Hepatic stellate cell (primary cell): ENCODE measurements around the gene ITGB2.

ENCODE experiments used
- DNase-seq: peaks from one replicate; pipeline ENCODE4 v3.0.0; 2011; ENCODE audit warnings: low spot score

The ITGB2 gene

GRCh38 chr21:44897326-44898010, 23.2 kb downstream of the ITGB2 start:
- DNase-seq = no peak

DNA sequence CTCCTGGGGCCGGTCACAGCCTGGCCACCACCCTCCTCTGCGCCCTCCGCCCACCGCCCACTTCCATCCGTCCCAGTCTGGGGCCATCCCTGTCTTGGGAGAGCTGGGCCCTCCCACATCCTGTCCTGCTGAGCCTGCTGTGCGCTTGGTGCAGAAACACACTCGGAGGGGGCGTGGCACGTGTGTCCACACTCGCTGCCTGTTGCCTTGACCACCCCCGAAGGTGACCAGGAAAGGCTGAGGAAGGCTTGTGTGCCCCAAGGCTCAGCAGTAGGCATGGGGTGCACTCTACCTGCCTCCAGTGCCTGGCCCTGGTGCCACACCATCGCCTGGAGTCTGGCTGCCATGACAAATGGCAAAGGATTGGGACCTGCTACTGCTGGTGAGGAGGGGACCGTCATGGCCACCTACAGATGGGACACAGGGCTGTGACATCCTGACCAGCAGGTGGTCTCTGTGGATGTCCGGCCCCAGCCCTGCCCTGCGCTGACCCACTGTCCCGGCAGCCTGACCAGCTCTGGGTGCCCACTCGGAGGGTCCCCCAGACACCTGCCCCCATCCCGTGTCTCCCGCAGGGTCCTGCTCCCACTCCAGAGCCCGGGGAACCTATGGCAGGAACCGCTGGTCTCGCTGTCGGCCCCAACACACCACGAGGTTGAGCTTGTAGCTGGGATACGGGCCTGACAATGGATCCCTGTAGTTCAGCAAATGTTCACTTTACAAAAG, 24.0 kb downstream of the ITGB2 start:
- DNase-seq = no peak

- DNase-seq = no peak
These were observed 24.8 kb downstream of the ITGB2 start for GRCh38 chr21:44895859-44896258.

DNA sequence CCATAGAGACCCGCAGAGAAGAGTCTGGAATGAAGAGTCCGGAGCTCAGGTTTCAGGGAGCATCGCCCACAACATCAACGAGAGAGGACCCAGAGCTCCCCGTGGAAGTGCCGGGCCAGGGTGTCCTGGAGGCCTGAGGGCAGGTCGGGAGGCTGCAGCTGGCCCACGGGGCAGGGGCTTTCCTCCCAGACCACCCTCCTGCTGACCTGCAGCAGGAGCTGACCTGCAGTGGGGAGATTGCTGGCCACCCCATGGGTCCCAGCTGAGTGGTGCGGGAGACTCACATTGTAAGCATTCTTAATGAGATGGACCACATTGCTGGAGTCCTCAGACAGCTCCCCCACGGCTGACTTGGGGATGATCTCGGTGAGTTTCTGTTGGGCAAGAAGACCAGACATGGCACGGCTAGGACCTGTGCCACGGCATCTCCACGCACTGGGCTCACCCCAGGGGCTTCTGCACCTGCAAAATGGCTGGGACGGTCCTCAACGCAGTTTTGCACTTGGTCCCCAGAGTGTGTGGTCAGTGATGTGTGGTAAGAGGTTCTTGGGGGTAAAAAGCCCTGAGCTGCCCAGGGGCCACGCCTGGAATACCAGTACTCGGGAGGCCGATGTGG, 25.9 kb downstream of the ITGB2 start:
- no peak for DNase-seq

- DNase-seq = no peak
These were observed 26.6 kb downstream of the ITGB2 start for GRCh38 chr21:44893948-44894656.

DNA sequence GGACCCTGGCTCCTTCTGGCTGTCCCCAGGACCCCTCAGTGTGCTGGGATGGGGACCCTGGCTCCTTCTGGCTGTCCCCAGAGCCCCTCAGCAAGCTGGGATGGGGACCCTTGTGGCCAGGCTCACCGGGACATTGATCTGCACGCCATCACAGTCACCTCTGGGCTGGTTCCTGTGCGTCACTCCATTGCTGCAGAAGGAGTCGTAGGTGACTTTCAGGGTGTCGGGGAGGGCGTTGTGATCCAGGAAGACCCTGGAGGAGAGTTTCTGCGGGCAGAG, 27.5 kb downstream of the ITGB2 start:
- DNase-seq = no peak

GRCh38 chr21:44892536-44893277, 28.0 kb downstream of the ITGB2 start:
- DNase-seq = peak; percentile 72

GRCh38 chr21:44892095-44892494, 28.6 kb downstream of the ITGB2 start:
- no peak for DNase-seq

- DNase-seq = no peak
These were observed 29.1 kb downstream of the ITGB2 start for GRCh38 chr21:44891631-44892031.

DNA sequence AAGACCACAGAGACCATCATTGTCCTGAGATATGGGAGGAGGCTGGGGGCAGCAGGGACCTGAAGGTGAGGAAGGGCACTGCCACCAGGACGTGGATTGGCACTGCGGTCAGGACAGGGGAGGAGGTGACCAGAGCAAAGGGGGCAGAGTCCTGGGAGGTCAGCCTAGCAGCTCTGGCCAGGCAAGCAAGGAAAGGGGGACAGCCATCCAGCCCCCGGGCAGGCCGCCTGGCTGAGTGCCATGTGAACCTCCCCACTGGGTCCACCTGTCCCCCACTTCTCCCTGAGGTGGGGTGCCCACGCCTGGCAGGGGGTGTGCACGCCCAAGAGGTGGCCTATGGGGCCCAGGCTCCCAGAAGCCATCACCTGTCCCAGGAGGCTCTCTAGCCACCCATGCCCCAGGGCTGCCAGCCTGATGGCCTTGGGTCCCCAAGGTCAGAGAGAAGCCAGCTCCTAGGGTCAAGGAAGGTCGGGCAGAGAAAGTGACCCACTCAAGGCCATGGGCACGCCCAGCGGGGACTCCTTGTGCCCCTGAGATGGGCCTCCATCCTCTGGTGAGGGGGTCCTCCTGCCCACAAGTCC, 29.6 kb downstream of the ITGB2 start:
- no peak for DNase-seq

DNA sequence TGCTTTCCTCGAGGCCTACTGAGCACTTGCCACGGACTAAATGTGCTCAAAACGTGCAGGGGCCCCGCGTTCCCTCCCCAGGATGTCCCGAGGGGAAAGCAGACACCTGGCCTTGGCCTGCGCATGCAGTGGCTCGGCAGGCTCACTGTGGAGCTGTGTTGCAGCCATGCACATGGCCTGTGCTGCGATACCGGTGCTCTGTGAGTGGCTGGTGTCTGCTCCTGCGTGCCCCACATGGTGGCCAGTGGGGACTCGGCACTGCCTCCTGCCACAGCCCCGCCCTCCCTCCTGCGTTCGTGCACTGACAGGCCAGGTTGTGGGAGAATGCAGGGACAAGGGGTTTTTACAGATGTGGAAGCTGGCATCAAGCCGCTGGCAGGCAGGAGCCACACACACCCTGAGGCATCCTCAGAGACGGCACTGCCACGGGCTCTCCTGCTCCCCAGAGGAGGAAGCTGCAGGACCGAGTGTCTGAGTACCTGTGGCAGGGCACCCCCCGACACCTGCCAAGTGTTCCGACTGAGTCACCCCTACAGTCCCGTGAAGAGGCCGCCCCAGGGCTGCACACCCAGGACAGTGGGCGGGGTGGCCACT, 30.3 kb downstream of the ITGB2 start:
- DNase-seq = no peak

- DNase-seq = no peak
These were observed 30.9 kb downstream of the ITGB2 start for GRCh38 chr21:44889625-44890337.

- no peak for DNase-seq
These were observed 31.8 kb downstream of the ITGB2 start for GRCh38 chr21:44888581-44889550.

GRCh38 chr21:44887807-44888580, 32.7 kb downstream of the ITGB2 start:
- no peak for DNase-seq

GRCh38 chr21:44887126-44887806, 33.4 kb downstream of the ITGB2 start:
- no peak for DNase-seq

- DNase-seq = no peak
These were observed 34.3 kb downstream of the ITGB2 start for GRCh38 chr21:44886113-44887075.

DNA sequence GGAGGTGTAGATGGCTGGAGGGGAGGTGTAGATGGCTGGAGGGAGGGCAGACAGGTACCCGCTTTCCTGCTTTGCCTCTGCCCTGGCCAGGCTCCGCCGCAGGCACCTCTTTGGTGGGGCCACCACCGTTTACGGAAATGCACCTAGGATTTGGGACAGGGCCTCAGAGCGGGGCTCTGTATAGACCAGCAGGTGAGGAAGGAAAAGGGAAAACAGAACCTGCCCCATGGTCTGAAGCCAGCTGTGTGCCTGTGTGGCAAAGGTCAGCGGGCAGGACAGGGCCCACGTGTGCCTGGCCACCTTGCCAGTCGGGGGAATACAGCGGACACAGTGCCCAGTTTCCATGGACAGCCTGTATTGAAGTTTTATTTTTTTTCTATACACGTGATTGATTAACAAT, 35.1 kb downstream of the ITGB2 start:
- DNase-seq = no peak
